ENCODE results near the gene CERCAM.

DNA sequence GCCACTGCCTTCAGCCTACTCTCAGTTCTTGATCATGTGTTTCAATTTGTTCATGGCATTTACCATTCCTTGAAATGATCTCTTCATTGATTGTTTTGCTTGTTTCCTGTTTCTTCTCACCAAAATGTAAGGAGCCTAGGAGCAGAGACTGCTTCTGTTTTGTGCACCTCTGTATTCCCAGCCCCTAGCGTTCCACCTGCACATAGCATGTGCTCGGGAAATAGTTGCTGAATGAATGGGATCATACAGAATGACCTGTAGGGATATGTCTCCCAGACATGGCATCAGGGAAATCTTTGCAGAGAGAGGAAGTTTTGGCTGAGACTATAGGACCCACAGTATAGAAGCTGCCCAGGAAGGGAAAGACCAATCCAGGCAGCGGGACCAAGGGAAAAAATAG, 6.2 kb upstream of the CERCAM start:
- TF ChIP-seq CTCF (IDR thresholded peaks at IDR 0.05) (peak; percentile 40), EZH2 (IDR thresholded peaks at IDR 0.05) (no peak), EZH2phosphoT487 (IDR thresholded peaks at IDR 0.05) (no peak)
